ENCODE measurements around the gene PRM1.

DNA sequence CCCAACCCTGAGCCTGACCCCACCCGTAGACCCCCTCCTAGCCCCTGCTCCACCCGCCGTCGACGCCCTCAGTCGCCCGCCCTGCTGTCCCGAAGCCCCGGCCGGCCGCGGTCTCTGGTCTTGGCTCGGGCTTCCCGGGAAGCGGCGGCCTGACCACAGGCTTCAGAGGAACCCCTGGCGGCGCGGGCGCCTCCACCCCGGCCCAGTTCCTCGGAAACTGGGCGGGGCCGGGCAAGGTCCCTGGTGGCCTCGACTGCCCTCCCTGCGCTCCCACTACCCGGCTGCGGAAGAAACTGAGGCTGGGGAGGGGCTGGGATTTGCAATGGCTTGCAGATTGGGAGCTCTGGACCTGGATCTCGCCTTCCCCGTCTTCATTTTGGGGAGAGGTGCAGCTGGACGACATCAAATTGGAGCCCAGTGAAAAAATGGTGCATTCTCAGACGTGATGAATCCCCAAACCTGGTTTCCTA, 24.4 kb downstream of the PRM1 start:
- TF ChIP-seq, protein P1, sequence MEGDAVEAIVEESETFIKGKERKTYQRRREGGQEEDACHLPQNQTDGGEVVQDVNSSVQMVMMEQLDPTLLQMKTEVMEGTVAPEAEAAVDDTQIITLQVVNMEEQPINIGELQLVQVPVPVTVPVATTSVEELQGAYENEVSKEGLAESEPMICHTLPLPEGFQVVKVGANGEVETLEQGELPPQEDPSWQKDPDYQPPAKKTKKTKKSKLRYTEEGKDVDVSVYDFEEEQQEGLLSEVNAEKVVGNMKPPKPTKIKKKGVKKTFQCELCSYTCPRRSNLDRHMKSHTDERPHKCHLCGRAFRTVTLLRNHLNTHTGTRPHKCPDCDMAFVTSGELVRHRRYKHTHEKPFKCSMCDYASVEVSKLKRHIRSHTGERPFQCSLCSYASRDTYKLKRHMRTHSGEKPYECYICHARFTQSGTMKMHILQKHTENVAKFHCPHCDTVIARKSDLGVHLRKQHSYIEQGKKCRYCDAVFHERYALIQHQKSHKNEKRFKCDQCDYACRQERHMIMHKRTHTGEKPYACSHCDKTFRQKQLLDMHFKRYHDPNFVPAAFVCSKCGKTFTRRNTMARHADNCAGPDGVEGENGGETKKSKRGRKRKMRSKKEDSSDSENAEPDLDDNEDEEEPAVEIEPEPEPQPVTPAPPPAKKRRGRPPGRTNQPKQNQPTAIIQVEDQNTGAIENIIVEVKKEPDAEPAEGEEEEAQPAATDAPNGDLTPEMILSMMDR (IDR thresholded peaks at IDR 0.05), result no peak
- TF ChIP-seq POLR2A (IDR thresholded peaks at IDR 0.05), result no peak
- no peak for TF ChIP-seq EP300 (IDR thresholded peaks at IDR 0.05)
- no peak for TF ChIP-seq POLR2AphosphoS5 (IDR thresholded peaks at IDR 0.05)

All from suprapubic skin (tissue), 4 donors.